OCI-LY3 (cell line): ENCODE results near the gene IZUMO1.

Source experiments
- CTCF ChIP-seq: fragments of 200-600, 300-600 bp; sonication (generic); IDR thresholded peaks from 2 replicates; pipeline ENCODE4 v1.5.1; 2014; ENCODE audit warnings: antibody characterized with exemption, low read length, low read depth
- EZH2phosphoT487 ChIP-seq: fragments of 200-600 bp; shearing (Covaris generic); IDR thresholded peaks from 2 replicates; pipeline ENCODE4 v1.6.1; 2018; ENCODE audit warnings: antibody characterized with exemption, mixed run types, low read depth

- TF ChIP-seq CTCF (no peak), EZH2phosphoT487 (no peak)
Observed at GRCh38 chr19:48726556-48726955, 20.2 kb downstream of the IZUMO1 start.
